ENCODE measurements around the gene NOVA2.
A peak's percentile ranks its signal among the peaks of the same experiment; 100 is the strongest.
"Not testable (repeated sequence)": the region's sequence is repeated elsewhere in the genome, so short reads cannot be mapped to it uniquely, and the experiment has no call there.

The NOVA2 gene

DNA sequence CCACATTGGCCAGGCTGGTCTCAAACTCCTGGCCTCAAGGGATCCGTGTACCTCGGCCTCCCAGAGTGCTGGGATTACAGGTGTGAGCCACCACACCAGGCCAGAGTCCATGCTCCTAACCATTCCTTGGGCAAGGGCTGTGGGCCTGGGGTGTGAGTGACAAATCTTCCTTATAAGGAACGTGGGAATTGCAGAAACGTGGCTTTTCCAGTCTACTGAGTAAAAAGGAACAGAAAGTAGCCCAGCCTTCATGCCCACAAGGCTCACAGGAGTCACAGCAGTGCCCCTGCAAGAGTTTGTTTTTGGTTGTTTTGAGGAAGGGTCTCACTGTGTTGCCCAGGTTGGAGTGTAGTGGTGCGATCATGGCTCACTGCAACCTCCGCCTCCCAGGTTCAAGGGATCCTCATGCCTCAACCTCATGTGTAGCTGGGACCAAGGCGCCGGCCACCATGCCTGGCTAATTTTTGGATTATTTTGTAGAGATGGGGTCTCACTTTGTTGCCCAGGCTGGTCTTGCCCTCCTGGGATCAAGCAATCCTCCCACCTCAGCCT lies 76.3 kb downstream of the NOVA2 start:
- Histone ChIP-seq H3K9me3 (ENCODE audit: control insufficient read depth, insufficient read depth, low read length) (no peaks in the 10 kb centered on the region), H3K4me3 (ENCODE audit: low read depth, low read length) (no peak overlapping the region), H3K36me3 (ENCODE audit: control insufficient read depth, insufficient read depth, low read length) (peaks cover 11% of the 10 kb centered on the region), H3K9ac (ENCODE audit: low read depth, low read length) (no peak overlapping the region), H3K4me1 (ENCODE audit: control insufficient read depth, insufficient read depth, low read length) (peaks cover 6% of the 10 kb centered on the region), H3K27me3 (ENCODE audit: control insufficient read depth, insufficient read depth, low read length) (peaks cover 10% of the 10 kb centered on the region)

DNA sequence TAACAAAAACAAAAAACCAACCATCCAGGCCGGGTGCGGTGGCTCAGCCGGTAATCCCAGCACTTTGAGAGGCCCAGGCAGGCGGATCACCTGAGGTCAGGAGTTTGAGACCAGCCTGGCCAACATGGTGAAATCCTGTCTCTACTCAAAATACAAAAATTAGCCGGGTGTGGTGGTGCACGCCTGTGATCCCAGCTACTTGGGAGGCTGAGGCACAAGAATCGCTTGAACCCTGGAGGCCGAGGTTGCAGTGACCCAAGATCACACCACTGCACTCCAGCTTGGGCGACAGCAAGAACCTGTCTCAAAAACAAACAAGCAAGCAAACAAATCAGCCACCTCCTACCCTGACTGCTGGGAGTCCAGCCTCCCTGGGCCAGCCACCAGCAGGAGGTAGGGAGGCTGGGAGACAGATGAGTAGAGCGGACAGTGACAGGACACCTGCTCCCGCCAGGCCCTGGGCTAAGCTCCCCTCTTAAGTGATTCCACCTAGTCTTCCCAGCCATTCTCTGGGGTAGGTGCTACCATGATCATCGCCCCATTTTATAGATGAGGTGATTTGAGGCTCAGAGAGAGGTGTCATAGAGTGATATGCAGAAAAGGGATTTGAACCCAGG lies 77.6 kb downstream of the NOVA2 start:
- not testable (repeated sequence) for H3K4me1 ChIP-seq (ENCODE audit: control insufficient read depth, insufficient read depth, low read length); H3K9me3 ChIP-seq (ENCODE audit: control insufficient read depth, insufficient read depth, low read length); H3K27me3 ChIP-seq (ENCODE audit: control insufficient read depth, insufficient read depth, low read length); H3K9ac ChIP-seq (ENCODE audit: low read depth, low read length); H3K4me3 ChIP-seq (ENCODE audit: low read depth, low read length)
- peaks cover 11% of the 10 kb centered on the region for H3K36me3 ChIP-seq (ENCODE audit: control insufficient read depth, insufficient read depth, low read length)

DNA sequence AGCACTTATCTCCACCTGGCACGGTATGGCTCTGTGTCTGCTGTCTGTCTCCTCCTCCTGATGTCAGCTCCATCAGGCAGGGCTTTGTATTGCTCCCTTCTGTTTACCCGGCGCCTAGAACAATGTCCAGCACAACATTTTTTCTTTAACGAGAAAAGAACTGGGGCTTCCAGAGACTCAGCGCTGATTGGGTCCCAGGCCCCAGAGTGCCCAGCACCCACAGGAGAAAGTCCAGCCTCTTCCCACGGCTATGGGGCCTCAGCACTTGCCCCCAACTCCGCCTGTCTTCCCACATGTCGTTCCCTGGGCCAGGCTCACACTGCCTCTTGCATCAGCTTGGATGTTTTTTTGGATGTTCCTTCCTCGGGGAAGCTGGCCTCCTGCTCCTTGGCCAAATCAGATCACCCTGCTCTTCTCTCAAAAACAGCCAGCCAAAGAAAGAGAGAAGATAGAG lies 78.1 kb downstream of the NOVA2 start:
- peaks cover 2% of the 10 kb centered on the region for H3K27me3 ChIP-seq (ENCODE audit: control insufficient read depth, insufficient read depth, low read length)
- H3K9me3 ChIP-seq (ENCODE audit: control insufficient read depth, insufficient read depth, low read length) = no peaks in the 10 kb centered on the region
- H3K36me3 ChIP-seq (ENCODE audit: control insufficient read depth, insufficient read depth, low read length) = peaks cover 11% of the 10 kb centered on the region
- peaks cover 3% of the 10 kb centered on the region for H3K4me1 ChIP-seq (ENCODE audit: control insufficient read depth, insufficient read depth, low read length)
- no peak overlapping the region for H3K4me3 ChIP-seq (ENCODE audit: low read depth, low read length)
- H3K9ac ChIP-seq (ENCODE audit: low read depth, low read length) = no peak overlapping the region

DNA sequence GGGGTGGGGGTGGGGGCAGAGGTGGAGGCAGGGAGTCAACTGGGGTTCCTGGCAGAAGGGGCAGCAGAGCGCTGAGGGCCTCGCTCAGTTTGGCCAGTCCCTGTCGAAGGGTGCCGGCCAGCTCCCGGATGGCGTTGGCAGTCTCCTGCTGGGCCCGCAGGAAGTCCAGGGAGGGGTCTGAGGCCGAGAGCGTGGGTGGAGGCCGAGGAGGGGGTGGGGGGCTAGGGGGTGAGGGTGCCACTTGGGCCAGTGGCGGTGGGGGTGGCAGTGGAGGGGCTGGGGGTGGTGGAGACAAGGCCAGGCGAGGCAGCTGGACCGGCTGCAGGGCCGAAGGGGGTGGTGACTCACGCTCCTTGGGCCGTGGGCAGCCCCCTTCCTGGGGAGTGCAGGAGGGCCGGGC lies 82.8 kb downstream of the NOVA2 start:
- peaks cover 2% of the 10 kb centered on the region for H3K4me1 ChIP-seq (ENCODE audit: control insufficient read depth, insufficient read depth, low read length)
- no peaks in the 10 kb centered on the region for H3K27me3 ChIP-seq (ENCODE audit: control insufficient read depth, insufficient read depth, low read length)
- H3K9me3 ChIP-seq (ENCODE audit: control insufficient read depth, insufficient read depth, low read length) = no peaks in the 10 kb centered on the region
- peaks cover 4% of the 10 kb centered on the region for H3K36me3 ChIP-seq (ENCODE audit: control insufficient read depth, insufficient read depth, low read length)
- no peak overlapping the region for H3K4me3 ChIP-seq (ENCODE audit: low read depth, low read length)
- H3K9ac ChIP-seq (ENCODE audit: low read depth, low read length) = no peak overlapping the region

DNA sequence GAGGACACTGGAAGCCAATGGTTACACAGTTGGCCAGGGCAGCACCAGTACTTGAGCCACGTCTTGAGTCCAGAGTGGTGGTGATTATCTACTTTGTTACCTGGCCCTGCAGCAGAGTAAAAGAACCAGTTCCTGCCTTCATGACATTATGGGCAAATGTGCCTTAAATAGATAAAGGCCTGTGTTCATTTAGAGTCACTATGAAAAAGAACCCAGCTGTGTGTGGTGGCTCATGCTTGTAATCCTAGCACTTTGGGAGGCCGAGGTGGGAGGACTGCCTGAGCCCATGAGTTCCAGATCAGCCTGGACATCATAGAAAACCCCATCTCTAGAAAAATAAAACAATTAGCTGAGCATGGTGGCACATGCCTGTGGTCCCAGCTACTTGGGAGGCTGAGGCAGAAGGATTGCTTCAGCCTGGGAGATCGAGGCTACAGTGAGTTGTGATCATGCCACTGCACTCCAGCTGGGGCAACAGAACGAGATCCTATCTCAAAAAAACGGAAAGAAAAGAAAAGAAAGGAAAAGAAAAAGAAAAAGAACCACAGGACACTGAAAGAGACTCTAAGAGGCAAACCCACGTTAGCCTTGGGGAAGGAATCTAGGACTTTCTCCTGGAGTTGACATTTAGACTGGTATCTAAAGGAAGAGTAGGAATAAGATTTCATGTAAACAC lies 84.3 kb downstream of the NOVA2 start:
- Histone ChIP-seq H3K4me3 (ENCODE audit: low read depth, low read length) (no peak overlapping the region), H3K4me1 (ENCODE audit: control insufficient read depth, insufficient read depth, low read length) (peaks cover 5% of the 10 kb centered on the region), H3K9me3 (ENCODE audit: control insufficient read depth, insufficient read depth, low read length) (no peaks in the 10 kb centered on the region), H3K36me3 (ENCODE audit: control insufficient read depth, insufficient read depth, low read length) (peaks cover 4% of the 10 kb centered on the region), H3K9ac (ENCODE audit: low read depth, low read length) (no peak overlapping the region), H3K27me3 (ENCODE audit: control insufficient read depth, insufficient read depth, low read length) (no peaks in the 10 kb centered on the region)

DNA sequence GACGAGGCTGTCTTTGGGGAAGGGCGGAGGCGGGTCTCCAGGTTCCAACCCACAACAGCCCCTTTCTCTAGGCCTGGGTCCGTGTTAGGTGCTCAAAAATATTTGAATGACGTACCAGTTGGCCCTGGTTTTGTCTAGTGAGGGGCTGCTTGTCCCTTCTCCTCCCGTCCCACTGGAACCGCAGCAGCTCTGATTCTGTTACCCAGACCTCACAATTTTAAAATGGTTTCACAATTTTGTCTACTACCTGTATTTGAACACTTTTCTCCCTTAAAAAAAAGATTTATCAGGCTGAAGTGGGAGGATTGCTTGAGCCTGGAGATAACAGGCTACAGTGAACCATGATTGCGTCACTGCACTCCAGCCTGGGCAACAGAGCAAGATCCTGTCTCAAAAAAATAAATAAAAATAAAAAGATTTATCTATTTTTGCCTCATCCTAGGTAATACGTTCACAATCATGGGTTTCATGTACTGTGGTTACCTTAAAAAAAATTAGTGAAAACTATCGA lies 86.4 kb downstream of the NOVA2 start:
- Histone ChIP-seq H3K27me3 (ENCODE audit: control insufficient read depth, insufficient read depth, low read length) (no peaks in the 10 kb centered on the region), H3K9ac (ENCODE audit: low read depth, low read length) (peak overlapping the region; percentile 89), H3K4me1 (ENCODE audit: control insufficient read depth, insufficient read depth, low read length) (peaks cover 11% of the 10 kb centered on the region), H3K9me3 (ENCODE audit: control insufficient read depth, insufficient read depth, low read length) (no peaks in the 10 kb centered on the region), H3K4me3 (ENCODE audit: low read depth, low read length) (peak overlapping the region; percentile 85), H3K36me3 (ENCODE audit: control insufficient read depth, insufficient read depth, low read length) (peaks cover 4% of the 10 kb centered on the region)

DNA sequence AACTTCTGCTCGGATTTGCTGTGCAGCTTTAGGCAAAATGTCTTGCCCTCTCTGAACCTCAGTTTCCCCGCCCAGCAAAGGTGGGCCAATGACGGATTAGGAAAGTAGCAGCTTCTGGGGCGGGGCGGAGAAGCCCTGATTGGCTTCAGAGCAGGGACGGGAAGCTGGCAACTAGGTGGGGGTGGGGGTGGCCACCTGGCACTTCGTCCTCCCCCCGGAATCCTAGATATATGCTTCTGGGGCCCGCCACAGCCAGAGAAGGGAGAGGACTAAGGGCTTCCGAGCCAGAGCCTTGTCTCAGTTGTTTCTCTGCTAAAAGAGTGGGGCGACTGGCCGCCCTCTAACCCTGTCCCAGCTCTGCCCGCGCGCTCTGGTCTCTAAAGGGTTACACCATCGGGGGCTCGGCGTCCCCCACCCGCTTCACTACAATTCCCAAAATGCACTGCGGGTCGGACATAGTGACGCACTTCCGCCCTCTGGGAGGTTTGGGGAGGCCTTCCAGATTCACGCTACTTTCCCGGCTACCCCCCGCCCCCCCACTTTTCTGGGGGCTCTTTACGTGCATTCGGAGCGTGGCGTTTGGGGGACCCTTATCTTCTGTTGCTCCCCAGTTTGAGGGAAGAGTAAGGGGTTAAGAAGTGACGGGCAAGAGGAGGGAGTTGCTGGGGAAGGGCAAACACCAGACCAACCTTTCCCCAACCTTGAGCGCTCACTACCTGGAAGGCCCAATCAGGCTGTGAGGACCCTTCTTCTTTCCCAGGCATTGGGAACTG lies 87.1 kb downstream of the NOVA2 start:
- Histone ChIP-seq H3K27me3 (ENCODE audit: control insufficient read depth, insufficient read depth, low read length) (no peaks in the 10 kb centered on the region), H3K4me3 (ENCODE audit: low read depth, low read length) (peak overlapping the region; percentile 85), H3K4me1 (ENCODE audit: control insufficient read depth, insufficient read depth, low read length) (peaks cover 14% of the 10 kb centered on the region), H3K36me3 (ENCODE audit: control insufficient read depth, insufficient read depth, low read length) (peaks cover 4% of the 10 kb centered on the region), H3K9me3 (ENCODE audit: control insufficient read depth, insufficient read depth, low read length) (no peaks in the 10 kb centered on the region), H3K9ac (ENCODE audit: low read depth, low read length) (peak overlapping the region; percentile 89)

DNA sequence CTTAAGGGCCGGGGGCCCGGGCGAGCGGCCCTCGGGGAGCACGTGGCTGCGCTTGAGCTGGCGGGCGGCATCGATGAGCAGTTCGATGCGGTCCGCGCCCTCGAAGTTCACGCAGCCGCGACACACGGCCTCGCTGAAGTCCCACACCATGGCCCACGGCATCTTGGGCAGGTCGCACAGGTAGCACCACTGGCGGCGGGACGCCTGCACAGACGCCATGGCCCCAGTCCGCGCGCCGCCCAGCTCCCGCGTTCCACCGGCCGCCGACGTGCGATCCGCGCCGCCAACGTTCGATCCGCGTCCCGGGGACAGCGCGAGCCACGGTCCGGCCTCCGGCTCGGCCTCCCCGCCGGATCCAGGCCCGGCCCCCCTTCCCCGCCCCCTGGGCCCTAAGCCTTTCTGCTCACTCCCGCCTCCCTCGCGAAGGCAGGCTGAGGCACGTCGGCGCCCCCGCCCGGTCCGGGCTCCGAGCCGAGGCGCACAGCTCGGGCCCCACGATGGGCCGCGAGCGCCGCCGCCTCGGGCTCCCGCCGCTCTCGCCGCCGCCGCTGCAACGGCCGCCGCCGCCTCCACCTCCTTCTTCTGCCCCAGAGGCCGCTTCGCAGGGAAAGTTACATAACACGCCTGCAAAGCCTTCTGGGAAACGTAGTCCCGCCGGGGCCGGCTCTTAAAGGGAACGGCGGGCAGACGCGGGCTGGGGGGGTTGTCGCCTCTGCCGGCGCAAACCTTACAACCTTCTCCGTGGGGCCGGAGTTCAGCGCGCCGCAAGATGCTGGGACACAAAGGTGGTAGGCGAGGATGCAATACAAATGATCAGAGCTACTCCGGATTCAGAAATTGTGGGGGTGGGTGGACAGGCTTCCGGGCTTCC lies 87.9 kb downstream of the NOVA2 start, which contains the start of gene IRF2BP1:
TSS of gene IRF2BP1 (minus strand) at position 586 of the 871 bp plus-strand sequence. CDS start at position 219, 367 bp downstream.
- H3K36me3 ChIP-seq (ENCODE audit: control insufficient read depth, insufficient read depth, low read length) = peaks cover 4% of the 10 kb centered on the region
- no peaks in the 10 kb centered on the region for H3K27me3 ChIP-seq (ENCODE audit: control insufficient read depth, insufficient read depth, low read length)
- peak within 1 kb of the TSS; percentile 89 for H3K9ac ChIP-seq (ENCODE audit: low read depth, low read length)
- peaks cover 20% of the 10 kb centered on the region for H3K4me1 ChIP-seq (ENCODE audit: control insufficient read depth, insufficient read depth, low read length)
- no peaks in the 10 kb centered on the region for H3K9me3 ChIP-seq (ENCODE audit: control insufficient read depth, insufficient read depth, low read length)
- H3K4me3 ChIP-seq (ENCODE audit: low read depth, low read length) = peak within 1 kb of the TSS; percentile 85

DNA sequence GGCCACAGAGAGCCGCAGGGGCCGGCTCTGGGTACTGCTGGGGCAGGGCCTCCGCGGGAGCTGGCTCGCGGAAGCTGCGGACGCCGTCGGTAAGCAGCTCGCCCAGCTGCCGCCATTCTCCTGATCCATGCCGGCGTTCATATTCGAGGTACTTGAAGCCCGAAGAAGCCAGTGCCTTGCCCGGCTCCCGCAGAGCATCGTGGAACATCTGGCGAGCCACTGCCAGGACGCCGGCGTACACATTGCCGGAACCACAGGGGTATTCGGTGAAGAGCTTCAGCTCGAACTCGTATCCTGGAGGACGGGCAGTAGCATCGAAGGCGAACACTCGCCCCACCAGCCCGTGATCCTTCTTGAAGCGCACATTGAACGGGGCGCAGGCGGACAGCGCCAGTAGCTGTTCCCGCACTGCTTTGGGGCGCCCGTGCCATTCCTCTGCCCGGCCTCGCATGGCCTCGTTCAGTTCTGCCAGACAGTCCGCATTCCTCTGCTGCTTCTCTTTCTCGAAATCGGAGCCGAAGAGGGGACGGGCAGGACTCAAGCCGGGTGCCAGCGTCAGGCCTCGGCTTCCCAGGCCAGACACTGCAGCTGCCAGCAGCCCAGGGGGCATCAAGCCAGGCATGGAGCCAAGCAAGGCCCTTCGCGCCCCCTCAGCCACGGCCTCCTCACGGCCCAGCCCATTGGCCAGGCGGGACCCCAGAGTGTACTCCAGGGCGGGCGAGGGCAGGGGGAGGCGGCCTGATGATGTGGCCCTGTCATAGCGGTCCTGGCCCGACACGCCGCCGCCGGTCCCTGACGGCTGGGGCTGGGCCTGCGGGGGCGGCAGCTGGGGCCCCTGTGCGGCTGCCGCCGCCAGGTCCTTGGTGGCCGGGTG lies 88.7 kb downstream of the NOVA2 start:
- peaks cover 20% of the 10 kb centered on the region for H3K4me1 ChIP-seq (ENCODE audit: control insufficient read depth, insufficient read depth, low read length)
- peak overlapping the region; percentile 37 for H3K9ac ChIP-seq (ENCODE audit: low read depth, low read length)
- H3K36me3 ChIP-seq (ENCODE audit: control insufficient read depth, insufficient read depth, low read length) = peaks cover 4% of the 10 kb centered on the region
- no peaks in the 10 kb centered on the region for H3K27me3 ChIP-seq (ENCODE audit: control insufficient read depth, insufficient read depth, low read length)
- no peaks in the 10 kb centered on the region for H3K9me3 ChIP-seq (ENCODE audit: control insufficient read depth, insufficient read depth, low read length)
- peak overlapping the region; percentile 85 for H3K4me3 ChIP-seq (ENCODE audit: low read depth, low read length)

DNA sequence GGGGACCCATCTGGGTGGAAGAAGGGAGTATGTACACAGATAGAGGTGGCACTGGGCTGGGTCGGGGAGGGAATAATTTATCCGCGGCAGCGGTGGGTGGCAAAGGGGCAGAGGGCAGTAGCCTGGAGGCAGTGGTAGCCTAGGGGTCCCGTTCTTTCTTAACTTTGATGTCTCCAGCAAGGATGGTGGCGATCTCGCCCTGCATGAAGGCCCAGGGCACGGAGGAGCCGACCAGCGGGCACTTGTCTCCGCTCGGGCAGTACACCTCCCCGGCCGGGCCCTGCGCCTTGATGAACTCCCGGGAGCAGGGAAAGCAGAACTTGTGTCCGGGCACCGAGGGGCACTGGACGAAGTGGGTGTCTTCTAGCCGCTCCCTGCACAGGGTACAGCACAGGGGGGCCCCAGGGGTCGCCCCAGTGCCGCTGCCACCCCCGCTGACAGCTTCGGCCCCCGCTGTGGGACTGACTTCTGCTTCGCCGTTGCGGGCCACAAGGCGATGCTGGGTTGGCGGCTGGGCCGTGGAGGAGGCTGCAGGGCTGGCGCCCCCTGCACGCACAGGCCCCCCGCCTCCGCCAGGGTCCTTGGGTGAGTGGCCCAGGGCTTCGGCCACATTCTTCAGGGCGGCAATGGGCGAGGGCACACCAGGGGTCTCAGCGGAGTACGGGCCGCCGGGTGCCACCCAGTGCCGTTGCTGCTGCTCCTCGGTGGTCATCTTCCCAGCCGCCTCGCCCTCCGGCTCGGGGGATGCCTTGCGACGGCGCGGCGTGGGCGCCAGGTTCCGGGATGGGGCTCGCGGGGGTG lies 89.6 kb downstream of the NOVA2 start:
- no peak overlapping the region for H3K9ac ChIP-seq (ENCODE audit: low read depth, low read length)
- peaks cover 4% of the 10 kb centered on the region for H3K36me3 ChIP-seq (ENCODE audit: control insufficient read depth, insufficient read depth, low read length)
- H3K27me3 ChIP-seq (ENCODE audit: control insufficient read depth, insufficient read depth, low read length) = no peaks in the 10 kb centered on the region
- peaks cover 20% of the 10 kb centered on the region for H3K4me1 ChIP-seq (ENCODE audit: control insufficient read depth, insufficient read depth, low read length)
- H3K9me3 ChIP-seq (ENCODE audit: control insufficient read depth, insufficient read depth, low read length) = no peaks in the 10 kb centered on the region
- peak overlapping the region; percentile 85 for H3K4me3 ChIP-seq (ENCODE audit: low read depth, low read length)
